ENCODE measurements around the gene ZNF574.

The ZNF574 gene

GRCh38 chr19:42083537-42083936 lies 7.6 kb downstream of the ZNF574 start:
- no peak overlapping the region for H3K4me3 Mint-ChIP-seq
- H3K36me3 Mint-ChIP-seq (ENCODE audit: low read depth): peaks cover 52% of the 10 kb centered on the region
- no peaks in the 10 kb centered on the region for H3K9me3 Mint-ChIP-seq
- no peak for DNase-seq
- H3K27me3 Mint-ChIP-seq: no peaks in the 10 kb centered on the region
- H3K27ac Mint-ChIP-seq: peak overlapping the region; percentile 35
- H3K4me1 Mint-ChIP-seq (ENCODE audit: low read depth): peaks cover 26% of the 10 kb centered on the region

GRCh38 chr19:42086188-42086736 lies 10.3 kb downstream of the ZNF574 start:
- H3K4me1 Mint-ChIP-seq (ENCODE audit: low read depth): peaks cover 37% of the 10 kb centered on the region
- H3K27me3 Mint-ChIP-seq: no peaks in the 10 kb centered on the region
- no peaks in the 10 kb centered on the region for H3K9me3 Mint-ChIP-seq
- H3K36me3 Mint-ChIP-seq (ENCODE audit: low read depth): peaks cover 40% of the 10 kb centered on the region
- peak overlapping the region; percentile 62 for H3K27ac Mint-ChIP-seq
- no peak for DNase-seq
- no peak overlapping the region for H3K4me3 Mint-ChIP-seq

GRCh38 chr19:42086770-42087550 lies 11.0 kb downstream of the ZNF574 start:
- DNase-seq: no peak
- H3K4me3 Mint-ChIP-seq: no peak overlapping the region
- peaks cover 36% of the 10 kb centered on the region for H3K36me3 Mint-ChIP-seq (ENCODE audit: low read depth)
- peaks cover 33% of the 10 kb centered on the region for H3K4me1 Mint-ChIP-seq (ENCODE audit: low read depth)
- H3K27me3 Mint-ChIP-seq: no peaks in the 10 kb centered on the region
- H3K9me3 Mint-ChIP-seq: no peaks in the 10 kb centered on the region
- H3K27ac Mint-ChIP-seq: no peak overlapping the region

- peak overlapping the region; percentile 27 for H3K27ac Mint-ChIP-seq
- peaks cover 35% of the 10 kb centered on the region for H3K4me1 Mint-ChIP-seq (ENCODE audit: low read depth)
- no peaks in the 10 kb centered on the region for H3K27me3 Mint-ChIP-seq
- peaks cover 38% of the 10 kb centered on the region for H3K36me3 Mint-ChIP-seq (ENCODE audit: low read depth)
- H3K9me3 Mint-ChIP-seq: no peaks in the 10 kb centered on the region
- no peak for DNase-seq
- no peak overlapping the region for H3K4me3 Mint-ChIP-seq
Observed at GRCh38 chr19:42088471-42089190, 12.7 kb downstream of the ZNF574 start.

GRCh38 chr19:42089191-42089750 lies 13.3 kb downstream of the ZNF574 start:
- DNase-seq: no peak
- no peaks in the 10 kb centered on the region for H3K27me3 Mint-ChIP-seq
- peaks cover 35% of the 10 kb centered on the region for H3K4me1 Mint-ChIP-seq (ENCODE audit: low read depth)
- H3K9me3 Mint-ChIP-seq: no peaks in the 10 kb centered on the region
- peak overlapping the region; percentile 27 for H3K27ac Mint-ChIP-seq
- no peak overlapping the region for H3K4me3 Mint-ChIP-seq
- peaks cover 40% of the 10 kb centered on the region for H3K36me3 Mint-ChIP-seq (ENCODE audit: low read depth)

- Mint-ChIP-seq H3K27ac (no peak overlapping the region), H3K4me1 (ENCODE audit: low read depth) (peaks cover 35% of the 10 kb centered on the region), H3K4me3 (no peak overlapping the region), H3K27me3 (no peaks in the 10 kb centered on the region), H3K36me3 (ENCODE audit: low read depth) (peaks cover 43% of the 10 kb centered on the region), H3K9me3 (no peaks in the 10 kb centered on the region)
- no peak for DNase-seq
Observed at GRCh38 chr19:42089772-42090171, 13.8 kb downstream of the ZNF574 start.

- Mint-ChIP-seq H3K27me3 (no peaks in the 10 kb centered on the region), H3K4me1 (ENCODE audit: low read depth) (peaks cover 35% of the 10 kb centered on the region), H3K4me3 (no peak overlapping the region), H3K27ac (peak overlapping the region; percentile 61), H3K36me3 (ENCODE audit: low read depth) (peaks cover 48% of the 10 kb centered on the region), H3K9me3 (no peaks in the 10 kb centered on the region)
- no peak for DNase-seq
Observed at GRCh38 chr19:42090672-42091071, 14.7 kb downstream of the ZNF574 start.

GRCh38 chr19:42091300-42091699 lies 15.3 kb downstream of the ZNF574 start:
- no peaks in the 10 kb centered on the region for H3K27me3 Mint-ChIP-seq
- no peak overlapping the region for H3K4me3 Mint-ChIP-seq
- no peak for DNase-seq
- H3K9me3 Mint-ChIP-seq: no peaks in the 10 kb centered on the region
- H3K4me1 Mint-ChIP-seq (ENCODE audit: low read depth): peaks cover 35% of the 10 kb centered on the region
- H3K36me3 Mint-ChIP-seq (ENCODE audit: low read depth): peaks cover 50% of the 10 kb centered on the region
- H3K27ac Mint-ChIP-seq: peak overlapping the region; percentile 61

- H3K9me3 Mint-ChIP-seq: no peaks in the 10 kb centered on the region
- H3K4me1 Mint-ChIP-seq (ENCODE audit: low read depth): peaks cover 35% of the 10 kb centered on the region
- H3K27me3 Mint-ChIP-seq: no peaks in the 10 kb centered on the region
- H3K36me3 Mint-ChIP-seq (ENCODE audit: low read depth): peaks cover 54% of the 10 kb centered on the region
- no peak overlapping the region for H3K27ac Mint-ChIP-seq
- no peak for DNase-seq
- H3K4me3 Mint-ChIP-seq: no peak overlapping the region
Observed at GRCh38 chr19:42091742-42092141, 15.8 kb downstream of the ZNF574 start.

- Mint-ChIP-seq H3K9me3 (no peaks in the 10 kb centered on the region), H3K27me3 (no peaks in the 10 kb centered on the region), H3K4me1 (ENCODE audit: low read depth) (peaks cover 35% of the 10 kb centered on the region), H3K4me3 (no peak overlapping the region), H3K36me3 (ENCODE audit: low read depth) (peaks cover 58% of the 10 kb centered on the region), H3K27ac (no peak overlapping the region)
- DNase-seq: no peak
Observed at GRCh38 chr19:42092350-42092749, 16.4 kb downstream of the ZNF574 start.

GRCh38 chr19:42093505-42093904 lies 17.5 kb downstream of the ZNF574 start:
- H3K27ac Mint-ChIP-seq: no peak overlapping the region
- H3K27me3 Mint-ChIP-seq: no peaks in the 10 kb centered on the region
- H3K4me1 Mint-ChIP-seq (ENCODE audit: low read depth): peaks cover 31% of the 10 kb centered on the region
- no peak for DNase-seq
- no peaks in the 10 kb centered on the region for H3K9me3 Mint-ChIP-seq
- no peak overlapping the region for H3K4me3 Mint-ChIP-seq
- H3K36me3 Mint-ChIP-seq (ENCODE audit: low read depth): peaks cover 70% of the 10 kb centered on the region

- peaks cover 27% of the 10 kb centered on the region for H3K4me1 Mint-ChIP-seq (ENCODE audit: low read depth)
Observed at GRCh38 chr19:42093926-42094325, 18.0 kb downstream of the ZNF574 start.

GRCh38 chr19:42095142-42095813 lies 19.3 kb downstream of the ZNF574 start:
- peaks cover 77% of the 10 kb centered on the region for H3K36me3 Mint-ChIP-seq (ENCODE audit: low read depth)
- peaks cover 14% of the 10 kb centered on the region for H3K4me1 Mint-ChIP-seq (ENCODE audit: low read depth)
- H3K27ac Mint-ChIP-seq: no peak overlapping the region
- DNase-seq: no peak
- no peak overlapping the region for H3K4me3 Mint-ChIP-seq
- no peaks in the 10 kb centered on the region for H3K9me3 Mint-ChIP-seq
- no peaks in the 10 kb centered on the region for H3K27me3 Mint-ChIP-seq

More at GRCh38 chr19:42093926-42094325, 18.0 kb downstream of the ZNF574 start:
- H3K4me3 Mint-ChIP-seq: no peak overlapping the region
- no peak for DNase-seq
- peaks cover 74% of the 10 kb centered on the region for H3K36me3 Mint-ChIP-seq (ENCODE audit: low read depth)
- H3K27me3 Mint-ChIP-seq: no peaks in the 10 kb centered on the region
- H3K27ac Mint-ChIP-seq: no peak overlapping the region
- no peaks in the 10 kb centered on the region for H3K9me3 Mint-ChIP-seq

GRCh38 chr19:42095814-42096230 lies 19.9 kb downstream of the ZNF574 start:
- Mint-ChIP-seq H3K4me3 (no peak overlapping the region), H3K4me1 (ENCODE audit: low read depth) (peaks cover 10% of the 10 kb centered on the region), H3K27ac (no peak overlapping the region), H3K36me3 (ENCODE audit: low read depth) (peaks cover 73% of the 10 kb centered on the region), H3K9me3 (no peaks in the 10 kb centered on the region), H3K27me3 (no peaks in the 10 kb centered on the region)
- no peak for DNase-seq

All from activated T-cell treated with anti-CD3 and anti-CD28 coated beads, Interleukin-2, amount 50 U/mL, for 24 hours (primary cell).